T-helper 1 cell treated with Interleukin-12 subunit alpha and Interleukin-12 subunit beta and Interleukin-4 antibody, amounts not matched to agents 30 ng/mL and 1 ng/mL, for 36 hours (primary cell): ENCODE data around the gene FAM163B. TPM values are rescaled to one million over a fixed set of nuclear protein-coding genes. Genes with fewer than 3 reads are reported as not detected.

ENCODE experiments used
- intact Hi-C: fragments of 100-400 bp; cut with micrococcal nuclease; formaldehyde crosslinking; loops from one replicate; pipeline ENCODE4 v1.15.1; 2024
- total RNA-seq: library from RNA; stranded (reverse); gene quantifications from 2 replicates; pipeline ENCODE4 v1.2.3, GENCODE V29; 2022

The FAM163B gene
- not detected in 2 replicates for total RNA-seq

- intact Hi-C loops, result no loop called here
Measured at GRCh38 chr9:133609311-133610098, at the start of gene FAM163B. Gene FAM163B (minus strand): TSS chr9:133609389. CDS start chr9:133580223, 29,166 bp downstream.

DNA sequence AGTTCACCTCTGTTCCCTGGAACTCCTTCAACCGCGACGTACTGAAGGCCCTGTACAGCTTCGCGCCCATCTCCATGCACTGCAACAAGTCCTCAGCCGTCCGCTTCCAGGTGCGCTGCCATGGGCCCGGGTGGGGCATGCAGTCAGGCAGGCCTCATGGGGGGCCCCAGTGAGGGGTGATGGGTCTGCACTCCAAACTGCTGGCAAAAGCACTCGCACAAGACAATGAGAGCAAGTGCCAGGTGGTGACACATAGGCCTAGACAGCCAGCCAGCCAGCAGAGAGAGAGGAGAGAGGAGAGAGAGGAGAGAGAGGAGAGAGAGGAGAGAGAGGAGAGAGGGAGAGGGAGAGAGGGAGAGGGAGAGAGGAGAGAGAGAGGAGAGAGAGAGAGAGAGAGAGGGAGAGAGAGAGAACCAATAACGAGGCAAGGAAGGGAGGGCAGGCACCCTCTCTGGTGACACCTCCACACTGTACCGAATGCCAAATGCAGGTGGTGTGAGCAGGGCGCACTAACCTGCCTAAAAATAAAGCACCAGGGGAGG, 48.0 kb upstream of the FAM163B start:
- intact Hi-C loops, result loop anchor here (2.0 kb wide), 1 partner anchor 70 kb away; no protein-coding TSS in a partner anchor

- intact Hi-C loops, result loop anchor here (2.0 kb wide), 1 partner anchor 70 kb away; no protein-coding TSS in a partner anchor
Measured at GRCh38 chr9:133656211-133657119, 47.3 kb upstream of the FAM163B start.

DNA sequence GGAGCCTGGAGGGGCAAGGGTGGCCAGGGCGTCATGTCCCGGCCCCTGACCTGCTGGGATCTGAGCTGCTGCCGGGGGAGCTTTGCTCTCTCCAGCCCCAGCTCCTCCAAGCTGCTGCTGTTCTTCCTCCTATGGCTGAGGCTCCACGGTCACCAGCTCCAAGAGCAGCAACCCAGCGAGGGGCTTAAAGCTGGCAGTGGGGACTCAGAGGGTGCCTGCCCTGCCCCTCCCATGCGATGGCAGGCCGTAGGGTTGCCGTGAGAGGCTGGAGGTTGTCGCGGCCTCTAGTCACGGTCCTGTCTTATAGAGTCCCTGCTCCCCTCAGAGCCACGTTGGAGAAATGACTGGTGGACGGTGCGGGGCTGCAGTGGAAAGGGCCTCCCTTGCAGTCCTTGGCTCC, 46.5 kb upstream of the FAM163B start:
- intact Hi-C loops, result loop anchor here (2.0 kb wide), 1 partner anchor 71 kb away; no protein-coding TSS in a partner anchor

GRCh38 chr9:133654736-133655657, 45.8 kb upstream of the FAM163B start:
- intact Hi-C loops, result no loop called here

GRCh38 chr9:133653638-133654037, 44.4 kb upstream of the FAM163B start:
- intact Hi-C loops, result no loop called here

DNA sequence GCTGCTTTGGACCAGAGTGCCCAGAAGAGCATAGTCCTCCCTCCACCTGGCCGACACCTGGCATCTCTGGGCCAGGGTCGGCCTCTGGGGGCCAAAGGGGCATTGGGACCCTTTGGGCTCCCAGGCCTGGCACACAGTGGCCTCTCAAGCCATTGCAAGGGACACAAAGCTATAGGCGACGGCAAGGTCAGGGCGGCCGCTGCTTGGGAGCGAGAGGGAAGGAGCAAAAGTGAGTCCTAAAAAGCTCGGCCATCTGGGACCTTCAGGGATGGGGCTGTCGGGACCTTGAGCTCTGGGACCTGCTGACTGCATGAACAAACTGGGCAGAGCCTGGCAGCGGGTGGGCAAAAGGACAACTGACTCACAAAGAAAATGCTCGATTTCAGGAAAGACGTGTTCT, 40.8 kb upstream of the FAM163B start:
- intact Hi-C loops, result no loop called here

- intact Hi-C loops, result no loop called here
Measured at GRCh38 chr9:133649194-133649593, 40.0 kb upstream of the FAM163B start.

GRCh38 chr9:133647765-133648469, 38.7 kb upstream of the FAM163B start:
- intact Hi-C loops, result no loop called here

- intact Hi-C loops, result no loop called here
Measured at GRCh38 chr9:133647148-133647547, 38.0 kb upstream of the FAM163B start.

DNA sequence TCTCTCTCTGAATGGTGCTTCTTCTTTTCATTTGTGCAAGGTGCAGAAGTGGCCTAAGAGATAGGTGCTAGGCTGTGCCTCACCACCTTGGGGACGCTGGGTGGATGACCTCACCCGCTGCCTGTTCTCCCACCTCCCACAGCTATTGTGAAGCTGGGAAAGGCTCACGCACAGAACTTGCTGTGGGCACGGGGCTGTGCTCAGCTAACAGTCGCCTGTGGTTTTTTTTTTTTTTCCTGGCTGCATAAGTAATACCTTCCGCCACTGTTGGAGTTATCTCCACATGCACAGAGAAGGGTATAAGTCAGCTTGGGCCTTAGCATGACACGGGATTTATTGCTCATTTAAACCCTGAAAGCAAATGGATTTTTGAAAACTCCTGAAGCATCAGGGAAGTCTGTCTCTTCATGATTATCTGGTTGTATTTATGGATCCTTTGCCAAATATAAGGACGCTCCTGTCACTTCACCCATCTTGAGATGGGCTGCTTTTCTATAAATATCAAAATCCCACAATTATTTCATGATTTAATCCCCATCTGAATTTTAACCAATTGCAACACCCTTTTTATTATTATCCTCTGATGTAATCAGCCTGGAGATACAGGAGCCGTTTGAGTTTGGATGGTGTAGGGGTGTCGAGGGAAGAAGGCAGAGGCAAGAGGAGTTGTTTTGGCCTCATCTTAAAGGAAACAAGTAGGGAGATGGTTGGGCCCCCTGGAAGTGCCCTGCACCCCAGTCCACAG, 36.0 kb upstream of the FAM163B start:
- intact Hi-C loops, result no loop called here

DNA sequence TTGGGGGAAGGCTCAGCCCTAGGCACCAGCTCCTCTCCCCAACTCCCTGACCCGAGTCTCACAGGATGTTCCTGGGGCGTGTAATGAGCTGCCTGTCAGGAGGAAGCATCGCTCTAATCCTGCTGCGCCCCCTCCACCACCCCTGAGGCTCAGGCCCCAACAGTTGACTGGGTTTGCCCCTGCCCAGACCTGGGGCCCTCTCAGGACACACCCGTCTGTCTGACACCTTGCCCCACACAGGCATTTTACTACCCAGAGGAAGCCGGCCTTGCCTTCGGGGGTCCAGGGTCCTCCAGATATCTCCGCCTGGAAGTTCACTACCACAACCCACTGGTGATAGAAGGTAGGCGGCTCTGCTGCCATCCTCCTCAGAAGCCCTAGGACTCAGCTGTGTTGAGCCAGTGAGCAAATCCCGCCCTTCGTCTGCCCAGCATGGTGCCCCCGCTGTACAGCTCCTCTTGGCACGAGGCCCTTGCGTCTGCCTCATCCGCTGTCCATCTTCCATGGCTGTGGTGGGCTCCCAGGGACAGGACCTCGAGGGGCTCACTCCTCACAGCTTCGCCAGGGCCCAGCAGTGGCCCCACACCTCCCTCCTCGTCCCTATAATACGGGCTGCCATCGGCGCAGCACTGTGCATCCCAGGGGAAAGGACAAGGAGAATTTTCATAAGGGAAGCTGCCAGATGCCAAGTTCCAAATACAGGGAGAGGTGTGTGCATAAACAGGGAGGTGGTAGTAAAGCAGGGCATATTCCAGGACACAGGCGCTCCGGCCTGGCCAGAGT, 35.0 kb upstream of the FAM163B start:
- intact Hi-C loops, result no loop called here

- intact Hi-C loops, result no loop called here
Measured at GRCh38 chr9:133643362-133643755, 34.2 kb upstream of the FAM163B start.

GRCh38 chr9:133642708-133643361, 33.6 kb upstream of the FAM163B start:
- intact Hi-C loops, result no loop called here

DNA sequence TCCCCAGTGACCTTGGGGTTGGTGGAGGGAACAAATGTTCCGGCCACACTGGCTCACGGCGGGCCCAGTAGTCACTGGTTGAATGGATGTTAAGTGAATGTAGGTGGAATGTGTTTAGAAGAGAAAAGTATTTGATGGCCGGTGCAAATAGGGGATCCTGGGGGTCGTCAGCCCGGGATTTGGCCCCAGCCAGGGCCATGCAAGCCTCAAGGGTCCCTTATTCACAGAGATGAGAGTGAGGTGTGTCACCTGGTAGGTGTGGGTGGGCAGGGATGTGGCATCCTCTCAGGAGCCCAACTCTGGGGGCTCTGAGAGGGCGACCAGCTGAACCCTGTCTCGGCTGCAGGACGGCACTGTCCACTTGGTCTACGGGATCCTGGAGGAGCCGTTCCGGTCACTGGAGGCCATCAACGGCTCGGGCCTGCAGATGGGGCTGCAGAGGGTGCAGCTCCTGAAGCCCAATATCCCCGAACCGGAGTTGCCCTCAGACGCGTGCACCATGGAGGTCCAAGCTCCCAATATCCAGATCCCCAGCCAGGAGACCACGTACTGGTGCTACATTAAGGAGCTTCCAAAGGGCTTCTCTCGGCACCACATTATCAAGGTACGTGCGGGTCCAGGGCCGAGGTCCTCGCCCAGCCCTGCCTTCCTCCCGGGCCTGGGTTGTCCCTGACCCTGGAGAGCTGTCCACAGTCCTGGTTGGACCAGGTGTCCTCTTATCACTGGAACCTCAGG, 32.8 kb upstream of the FAM163B start:
- intact Hi-C loops, result no loop called here

DNA sequence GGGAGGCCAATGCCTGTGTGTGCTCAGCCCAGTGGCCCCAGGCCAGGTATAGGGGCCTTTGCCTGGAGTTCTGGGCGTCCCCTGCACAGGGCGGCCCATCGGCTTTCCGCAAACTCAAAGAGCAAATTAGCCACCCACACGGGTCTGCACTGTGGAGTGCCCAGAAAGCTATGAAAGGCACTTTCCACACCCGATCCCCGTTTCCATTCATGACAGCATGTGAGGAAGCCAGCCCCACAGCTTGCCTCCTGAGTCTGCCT, 32.1 kb upstream of the FAM163B start:
- intact Hi-C loops, result no loop called here

GRCh38 chr9:133640580-133641395, 31.6 kb upstream of the FAM163B start:
- intact Hi-C loops, result no loop called here
